Suprapubic skin (tissue), 4 donors: ENCODE measurements around the gene DGLUCY.

ENCODE experiments used
- EP300 ChIP-seq: sonication (generic); formaldehyde crosslinking; IDR thresholded peaks from one replicate; pipeline ENCODE4 v1.6.1; 2017; ENCODE audit warnings: antibody characterized with exemption
- POLR2A ChIP-seq, 2 donors: fragments of 450-650 bp; IDR thresholded peaks; one replicate each; pipeline ENCODE4 v1.6.1; 2017; ENCODE audit warnings: antibody characterized with exemption in 2 of 2, mild to moderate bottlenecking in 2 of 2, moderate library complexity in 2 of 2
- POLR2AphosphoS5 ChIP-seq, 3 donors: sonication (generic); formaldehyde crosslinking; IDR thresholded peaks; one replicate each; pipeline ENCODE4 v1.6.1; 2017; ENCODE audit warnings: antibody characterized with exemption in 3 of 3
- TF ChIP-seq, protein P1 (sequence below), 2 donors: fragments of 200-600 bp in 1 of 2; fragments of 450-650 bp in 1 of 2; sonication (generic) in 1 of 2; IDR thresholded peaks; one replicate each; pipeline ENCODE4 v1.5.1; 2016 to 2019; ENCODE audit warnings: antibody characterized with exemption in 2 of 2, mild to moderate bottlenecking in 1 of 2, moderate library complexity in 1 of 2

DNA sequence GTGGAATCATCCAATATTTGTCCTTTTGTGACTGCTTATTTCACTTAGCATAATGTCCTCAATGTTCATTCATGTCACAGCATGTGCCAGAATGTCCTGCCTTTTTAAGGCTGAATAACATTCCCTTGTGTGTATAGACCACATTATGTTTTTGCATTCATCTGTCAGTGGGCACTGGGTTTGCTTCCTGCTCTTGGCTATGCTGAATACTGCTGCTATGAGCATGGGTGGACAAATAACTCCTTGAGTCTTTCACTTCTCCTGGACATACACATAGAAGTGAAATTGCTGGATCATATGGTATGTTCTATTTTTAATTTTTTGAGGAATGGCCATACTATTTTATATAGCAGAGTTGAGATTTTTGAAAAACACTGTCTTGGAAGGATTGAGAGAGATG lies 83.8 kb downstream of the DGLUCY start:
- TF ChIP-seq, protein P1, sequence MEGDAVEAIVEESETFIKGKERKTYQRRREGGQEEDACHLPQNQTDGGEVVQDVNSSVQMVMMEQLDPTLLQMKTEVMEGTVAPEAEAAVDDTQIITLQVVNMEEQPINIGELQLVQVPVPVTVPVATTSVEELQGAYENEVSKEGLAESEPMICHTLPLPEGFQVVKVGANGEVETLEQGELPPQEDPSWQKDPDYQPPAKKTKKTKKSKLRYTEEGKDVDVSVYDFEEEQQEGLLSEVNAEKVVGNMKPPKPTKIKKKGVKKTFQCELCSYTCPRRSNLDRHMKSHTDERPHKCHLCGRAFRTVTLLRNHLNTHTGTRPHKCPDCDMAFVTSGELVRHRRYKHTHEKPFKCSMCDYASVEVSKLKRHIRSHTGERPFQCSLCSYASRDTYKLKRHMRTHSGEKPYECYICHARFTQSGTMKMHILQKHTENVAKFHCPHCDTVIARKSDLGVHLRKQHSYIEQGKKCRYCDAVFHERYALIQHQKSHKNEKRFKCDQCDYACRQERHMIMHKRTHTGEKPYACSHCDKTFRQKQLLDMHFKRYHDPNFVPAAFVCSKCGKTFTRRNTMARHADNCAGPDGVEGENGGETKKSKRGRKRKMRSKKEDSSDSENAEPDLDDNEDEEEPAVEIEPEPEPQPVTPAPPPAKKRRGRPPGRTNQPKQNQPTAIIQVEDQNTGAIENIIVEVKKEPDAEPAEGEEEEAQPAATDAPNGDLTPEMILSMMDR (IDR thresholded peaks at IDR 0.05) = no peak
- TF ChIP-seq EP300 (no peak), POLR2A (IDR thresholded peaks at IDR 0.05) (no peak), POLR2AphosphoS5 (IDR thresholded peaks at IDR 0.05) (no peak)
